GM08714 (cell line): ENCODE results near the gene CDKL1.
A peak's percentile ranks its signal among the peaks of the same experiment; 100 is the strongest.

ENCODE experiments used
- H3K4me3 ChIP-seq: fragments of 200-500 bp; sonication (Bioruptor generic); 2 replicates; pipeline ENCODE4 v1.5.1; 2014; ENCODE audit warnings: mild to moderate bottlenecking, low read length, inconsistent platforms
- ZNF274 ChIP-seq: IDR thresholded peaks from 2 replicates; pipeline ENCODE4 v1.6.1; 2012; ENCODE audit warnings: mild to moderate bottlenecking, low read depth, low read length

The CDKL1 gene

GRCh38 chr14:50312734-50313054 lies 84.0 kb downstream of the CDKL1 start:
- H3K4me3 ChIP-seq = peak overlapping the region; percentile 90
- TF ChIP-seq ZNF274 = no peak

- TF ChIP-seq ZNF274 = no peak
- peak within 1 kb of the TSS; percentile 90 for H3K4me3 ChIP-seq
Observed at GRCh38 chr14:50311972-50312733, 84.5 kb downstream of the CDKL1 start, which contains the start of the genes DMAC2L and L2HGDH. Gene DMAC2L, plus strand, starts transcription at chr14:50312324. Its CDS starts 9,164 bp downstream, at chr14:50321488. Gene L2HGDH, minus strand, starts transcription at chr14:50312229. Its CDS starts 79 bp downstream, at chr14:50312150.

- TF ChIP-seq ZNF274 = no peak
- H3K4me3 ChIP-seq = peak overlapping the region; percentile 90
Observed at GRCh38 chr14:50311337-50311971, 85.2 kb downstream of the CDKL1 start.

GRCh38 chr14:50310445-50310844 lies 86.2 kb downstream of the CDKL1 start:
- H3K4me3 ChIP-seq = 0 out of 2 replicates have a peak overlapping the region, but pooled peaks have one; percentile 90
- no peak for TF ChIP-seq ZNF274

- no peak overlapping the region for H3K4me3 ChIP-seq
- no peak for TF ChIP-seq ZNF274
Observed at GRCh38 chr14:50308363-50308915, 88.2 kb downstream of the CDKL1 start.

GRCh38 chr14:50303744-50304471 lies 92.8 kb downstream of the CDKL1 start:
- no peak for TF ChIP-seq ZNF274

GRCh38 chr14:50301914-50302313 lies 94.8 kb downstream of the CDKL1 start:
- TF ChIP-seq ZNF274 = no peak
- H3K4me3 ChIP-seq = no peak overlapping the region

More at GRCh38 chr14:50303744-50304471, 92.8 kb downstream of the CDKL1 start:
- no peak overlapping the region for H3K4me3 ChIP-seq

GRCh38 chr14:50299585-50299984 lies 97.1 kb downstream of the CDKL1 start:
- no peak overlapping the region for H3K4me3 ChIP-seq
- TF ChIP-seq ZNF274 = no peak

- no peak for TF ChIP-seq ZNF274
- no peak overlapping the region for H3K4me3 ChIP-seq
Observed at GRCh38 chr14:50290306-50290705, 106.4 kb downstream of the CDKL1 start.

- no peak for TF ChIP-seq ZNF274
- H3K4me3 ChIP-seq = no peak overlapping the region
Observed at GRCh38 chr14:50288146-50288545, 108.5 kb downstream of the CDKL1 start.

- no peak overlapping the region for H3K4me3 ChIP-seq
- no peak for TF ChIP-seq ZNF274
Observed at GRCh38 chr14:50285861-50286260, 110.8 kb downstream of the CDKL1 start.
